Upper lobe of left lung (tissue), 6 donors: ENCODE measurements around the gene TMC3. TPM values are rescaled to one million over a fixed set of nuclear protein-coding genes. Genes with fewer than 3 reads are reported as not detected.

Source experiments
- ATAC-seq, 2 donors: fragments of 200-7000 bp; cut with Tn5 transposase; one replicate each; pipeline ENCODE4 v1.9.1; 2022; ENCODE audit warnings: mild to moderate bottlenecking in 2 of 2, moderate library complexity in 2 of 2; ENCODE audit not compliant: low FRiP score in 2 of 2
- DNase-seq, 2 donors: peaks; one replicate each; pipeline ENCODE4 v3.0.0-alpha.2; 2019 to 2020
- H3K27ac ChIP-seq, 4 donors: fragments of 200-600 bp; sonication (generic); one replicate each; pipeline ENCODE4 v1.5.1; 2016 to 2019
- H3K27me3 ChIP-seq, 4 donors: fragments of 200-600 bp; sonication (generic); one replicate each; pipeline ENCODE4 v1.5.1; 2017 to 2019
- H3K36me3 ChIP-seq, 4 donors: fragments of 200-600 bp; sonication (generic); one replicate each; pipeline ENCODE4 v1.5.1; 2016 to 2019
- H3K4me1 ChIP-seq, 4 donors: fragments of 200-600 bp; sonication (generic); one replicate each; pipeline ENCODE4 v1.5.1; 2018 to 2019
- H3K4me3 ChIP-seq, 4 donors: fragments of 200-600 bp; sonication (generic); one replicate each; pipeline ENCODE4 v1.5.1; 2017 to 2019; ENCODE audit warnings: mild to moderate bottlenecking in 2 of 4, moderate library complexity in 1 of 4
- H3K9me3 ChIP-seq, 4 donors: fragments of 200-600 bp; sonication (generic); one replicate each; pipeline ENCODE4 v1.5.1; 2018 to 2019
- CTCF ChIP-seq, 6 experiments: fragments of 450-650 bp in 4 of 6; fragments of 200-600 bp in 2 of 6; sonication (generic) in 2 of 6; IDR thresholded peaks; one replicate each; pipeline ENCODE4 v1.5.1; 2016 to 2019; ENCODE audit warnings: antibody characterized with exemption in 6 of 6
- EP300 ChIP-seq, 4 donors: sonication (generic); formaldehyde crosslinking; IDR thresholded peaks; one replicate each; pipeline ENCODE4 v1.5.1; 2017; ENCODE audit warnings: antibody characterized with exemption in 4 of 4, control low read depth in 2 of 4
- POLR2A ChIP-seq, 4 donors: fragments of 450-650 bp; IDR thresholded peaks; one replicate each; pipeline ENCODE4 v1.5.1; 2016 to 2017; ENCODE audit warnings: antibody characterized with exemption in 4 of 4, mild to moderate bottlenecking in 2 of 4
- POLR2AphosphoS5 ChIP-seq, 2 donors: sonication (generic); formaldehyde crosslinking; IDR thresholded peaks; one replicate each; pipeline ENCODE4 v1.5.1; 2017; ENCODE audit warnings: antibody characterized with exemption in 2 of 2
- WGBS, 2 donors: methylation state at CpG; one replicate each; pipeline ENCODE4 v1.1.5; 2017 to 2018; 5-methylcytosine and 5-hydroxymethylcytosine counted together
- total RNA-seq, 6 donors: library from RNA; depleted of rRNA in 4 of 6; stranded (reverse); fragments of >200 nt in 4 of 6; gene quantifications; one replicate each; pipeline versions ENCODE4 v1.1.0 to v1.2.1, GENCODE V29; 2016 to 2021
- donor health status: DM: no; HTN: no; CAD: no; lungs with moderate emphysema.
- donor health status: DM: no; HTN: yes; CAD: no; lungs with severe emphysema.

The TMC3 gene
- total RNA-seq, 6 donors from 2014 or later, result not detected

DNA sequence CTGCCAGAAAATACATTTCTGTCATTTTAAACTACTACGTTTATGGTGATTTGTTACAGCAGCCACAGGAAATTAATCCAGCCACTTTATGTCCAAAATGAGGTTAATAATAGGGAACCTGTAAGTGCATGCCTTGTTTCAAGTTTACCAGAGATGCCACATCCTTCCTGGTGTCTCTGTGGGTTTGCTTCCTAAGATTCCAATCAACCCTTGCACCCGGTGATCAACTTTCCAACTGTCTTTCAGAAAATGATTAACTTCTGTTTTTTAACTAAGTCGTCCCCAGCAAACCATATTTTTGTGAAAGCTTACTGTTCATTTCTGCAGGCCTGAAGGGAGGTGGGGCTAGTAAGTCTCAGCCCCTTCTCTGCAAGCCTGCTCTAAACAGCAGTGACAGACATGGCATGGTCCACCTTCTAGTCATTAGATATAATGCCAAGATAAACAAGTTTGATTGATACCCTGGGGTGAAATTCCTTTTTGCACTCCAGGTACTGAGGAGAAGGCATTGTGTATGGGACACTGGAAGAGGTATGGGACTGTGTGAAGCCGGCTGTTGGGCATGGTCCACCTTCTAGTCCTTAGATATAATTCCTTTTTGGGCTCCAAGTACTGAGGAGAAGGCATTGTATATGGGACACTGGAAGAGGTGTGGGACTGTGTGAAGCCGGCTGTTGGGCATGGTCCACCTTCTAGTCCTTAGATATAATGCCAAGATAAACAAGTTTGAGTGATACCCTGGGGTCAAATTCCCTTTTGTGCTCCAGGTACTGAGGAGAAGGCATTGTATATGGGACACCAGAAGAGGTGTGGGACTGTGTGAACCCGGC, 11.1 kb upstream of the TMC3 start:
- Histone ChIP-seq H3K27ac (no peak overlapping the region), H3K4me3 (no peak overlapping the region), H3K9me3 (no peaks in the 10 kb centered on the region), H3K36me3 (no peaks in the 10 kb centered on the region), H3K27me3 (no peaks in the 10 kb centered on the region), H3K4me1 (peaks cover 0 to 12% (median 8%) of the 10 kb centered on the region in 4 donors)
- DNase-seq (no peak), ATAC-seq (no peak)
- TF ChIP-seq POLR2AphosphoS5 (IDR thresholded peaks at IDR 0.05) (no peak), POLR2A (IDR thresholded peaks at IDR 0.05) (no peak), EP300 (IDR thresholded peaks at IDR 0.05) (no peak), CTCF (IDR thresholded peaks at IDR 0.05) (no peak)
- 68 to 77% methylated on average over 6 of the region's 6 CpGs for WGBS, 2 donors

- no peaks in the 10 kb centered on the region for H3K9me3 ChIP-seq
- no peak overlapping the region for H3K27ac ChIP-seq
- H3K27me3 ChIP-seq, result no peaks in the 10 kb centered on the region
- no peak for ATAC-seq
- H3K4me1 ChIP-seq, result peaks cover 0 to 4% (median 2%) of the 10 kb centered on the region in 4 donors
- TF ChIP-seq EP300 (IDR thresholded peaks at IDR 0.05) (no peak), CTCF (IDR thresholded peaks at IDR 0.05) (no peak), POLR2AphosphoS5 (IDR thresholded peaks at IDR 0.05) (no peak), POLR2A (IDR thresholded peaks at IDR 0.05) (no peak)
- DNase-seq, result no peak
- WGBS, 2 donors, result 76 to 78% methylated on average over 2 of the region's 2 CpGs
- no peaks in the 10 kb centered on the region for H3K36me3 ChIP-seq
- H3K4me3 ChIP-seq, result no peak overlapping the region
These were observed 7.7 kb upstream of the TMC3 start for GRCh38 chr15:81381720-81382119.

DNA sequence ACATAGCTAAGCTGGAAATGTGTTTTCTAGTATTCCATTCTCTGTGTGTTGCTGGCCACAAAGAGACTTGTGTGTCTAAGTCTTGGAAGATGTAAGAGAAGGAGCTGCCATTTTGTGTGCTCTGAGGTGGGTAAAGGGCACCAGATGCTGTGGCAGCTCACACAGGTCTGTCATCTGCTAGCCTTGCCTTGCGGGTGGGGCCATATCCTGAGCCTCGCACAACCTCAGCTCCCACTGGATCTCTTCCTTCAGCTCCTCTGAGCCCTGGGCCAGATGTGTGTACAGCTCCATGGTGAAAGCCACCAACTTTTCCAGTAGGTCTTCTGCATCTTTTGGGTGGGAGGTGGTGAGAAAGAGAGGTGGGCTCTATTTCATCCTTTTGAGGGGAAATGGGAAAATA, 6.7 kb upstream of the TMC3 start:
- no peak for DNase-seq
- no peaks in the 10 kb centered on the region for H3K36me3 ChIP-seq
- TF ChIP-seq EP300 (IDR thresholded peaks at IDR 0.05), result no peak
- TF ChIP-seq POLR2A (IDR thresholded peaks at IDR 0.05), result no peak
- TF ChIP-seq CTCF (IDR thresholded peaks at IDR 0.05), result no peak
- TF ChIP-seq POLR2AphosphoS5 (IDR thresholded peaks at IDR 0.05), result no peak
- no peak for ATAC-seq
- H3K4me3 ChIP-seq, result no peak overlapping the region
- H3K27me3 ChIP-seq, result no peaks in the 10 kb centered on the region
- no peak overlapping the region for H3K27ac ChIP-seq
- no peaks in the 10 kb centered on the region for H3K9me3 ChIP-seq
- H3K4me1 ChIP-seq, result no peaks in the 10 kb centered on the region
- 86 to 90% methylated on average over 2 of the region's 2 CpGs for WGBS, 2 donors

- no peak for ATAC-seq
- DNase-seq, result no peak
- Histone ChIP-seq H3K4me1 (no peaks in the 10 kb centered on the region), H3K9me3 (no peaks in the 10 kb centered on the region), H3K27me3 (no peaks in the 10 kb centered on the region), H3K36me3 (no peaks in the 10 kb centered on the region), H3K4me3 (no peak overlapping the region), H3K27ac (no peak overlapping the region)
- WGBS, 2 donors, result 63 to 68% methylated on average over 3 of the region's 3 CpGs
- TF ChIP-seq POLR2AphosphoS5 (IDR thresholded peaks at IDR 0.05) (no peak), CTCF (IDR thresholded peaks at IDR 0.05) (no peak), POLR2A (IDR thresholded peaks at IDR 0.05) (no peak), EP300 (IDR thresholded peaks at IDR 0.05) (no peak)
These were observed 6.2 kb upstream of the TMC3 start for GRCh38 chr15:81380203-81380602.

DNA sequence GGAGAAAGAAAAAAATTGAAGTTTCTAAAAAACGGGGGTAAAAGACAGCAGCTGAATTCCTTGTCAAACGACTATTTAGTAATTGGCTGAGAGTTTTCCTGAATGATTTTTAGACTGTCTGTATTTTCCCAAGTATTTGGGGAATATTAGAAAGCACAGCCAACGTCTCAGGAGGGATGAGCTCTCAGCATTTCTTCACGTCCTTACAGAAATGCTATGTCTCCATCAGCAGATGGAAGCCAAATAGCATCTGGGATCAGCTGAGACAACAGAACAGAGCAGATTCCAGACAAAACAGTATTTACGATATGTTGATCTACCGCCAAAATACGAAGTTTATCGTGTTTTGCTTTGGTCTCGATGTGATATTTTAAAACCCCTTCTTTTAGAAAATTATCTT, 5.3 kb upstream of the TMC3 start:
- WGBS, 2 donors, result 65 to 82% methylated on average over 9 of the region's 9 CpGs
- no peaks in the 10 kb centered on the region for H3K27me3 ChIP-seq
- H3K9me3 ChIP-seq, result no peaks in the 10 kb centered on the region
- no peak for DNase-seq
- H3K4me1 ChIP-seq, result no peaks in the 10 kb centered on the region
- TF ChIP-seq POLR2AphosphoS5 (IDR thresholded peaks at IDR 0.05) (no peak), EP300 (IDR thresholded peaks at IDR 0.05) (no peak), CTCF (IDR thresholded peaks at IDR 0.05) (no peak), POLR2A (IDR thresholded peaks at IDR 0.05) (no peak)
- no peak overlapping the region for H3K27ac ChIP-seq
- ATAC-seq, result peak in 1 of 2 donors; percentile 34
- H3K4me3 ChIP-seq, result no peak overlapping the region
- no peaks in the 10 kb centered on the region for H3K36me3 ChIP-seq
